Measurements from ENCODE around the gene URGCP.

DNA sequence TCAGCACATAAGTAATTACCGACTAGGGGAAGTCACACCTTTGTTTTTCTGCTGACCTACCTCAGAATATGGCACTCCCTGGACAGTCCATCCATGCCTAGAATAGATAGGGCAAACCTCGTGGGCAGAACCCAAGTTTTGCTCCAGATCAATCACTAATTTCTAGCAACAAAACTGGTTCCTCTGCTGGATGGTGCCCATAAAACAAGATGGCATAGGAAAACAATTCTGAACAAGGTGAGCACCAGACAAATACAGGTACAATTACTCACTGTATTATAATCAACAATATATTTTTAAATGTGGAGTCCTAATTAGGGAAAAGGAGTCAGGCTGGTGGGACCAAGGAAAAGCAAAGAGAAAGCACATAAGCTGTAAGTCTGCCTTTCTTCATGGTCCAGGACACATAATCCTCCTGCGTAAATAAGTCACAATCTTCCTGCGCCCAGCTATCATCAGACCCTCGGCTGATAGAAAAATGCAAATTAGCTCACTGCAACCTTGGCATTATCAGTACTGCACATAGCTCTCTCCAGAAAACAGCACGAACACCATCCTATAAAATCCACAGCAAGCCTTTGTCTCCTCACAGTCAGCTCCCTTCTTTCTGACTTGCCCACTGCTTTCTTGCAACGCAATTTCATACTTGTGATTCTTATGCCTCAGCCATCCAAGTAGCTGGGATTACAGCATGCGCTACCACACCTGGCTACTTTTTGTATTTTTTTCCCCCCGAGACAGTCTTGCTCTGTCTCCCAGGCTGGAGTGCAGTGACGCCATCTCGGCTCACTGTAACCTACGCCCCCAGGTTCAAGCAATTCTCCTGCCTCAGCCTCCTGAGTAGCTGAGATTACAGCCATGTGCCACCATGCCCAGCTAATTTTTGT lies 15.1 kb downstream of the URGCP start:
- TF ChIP-seq, protein P1, sequence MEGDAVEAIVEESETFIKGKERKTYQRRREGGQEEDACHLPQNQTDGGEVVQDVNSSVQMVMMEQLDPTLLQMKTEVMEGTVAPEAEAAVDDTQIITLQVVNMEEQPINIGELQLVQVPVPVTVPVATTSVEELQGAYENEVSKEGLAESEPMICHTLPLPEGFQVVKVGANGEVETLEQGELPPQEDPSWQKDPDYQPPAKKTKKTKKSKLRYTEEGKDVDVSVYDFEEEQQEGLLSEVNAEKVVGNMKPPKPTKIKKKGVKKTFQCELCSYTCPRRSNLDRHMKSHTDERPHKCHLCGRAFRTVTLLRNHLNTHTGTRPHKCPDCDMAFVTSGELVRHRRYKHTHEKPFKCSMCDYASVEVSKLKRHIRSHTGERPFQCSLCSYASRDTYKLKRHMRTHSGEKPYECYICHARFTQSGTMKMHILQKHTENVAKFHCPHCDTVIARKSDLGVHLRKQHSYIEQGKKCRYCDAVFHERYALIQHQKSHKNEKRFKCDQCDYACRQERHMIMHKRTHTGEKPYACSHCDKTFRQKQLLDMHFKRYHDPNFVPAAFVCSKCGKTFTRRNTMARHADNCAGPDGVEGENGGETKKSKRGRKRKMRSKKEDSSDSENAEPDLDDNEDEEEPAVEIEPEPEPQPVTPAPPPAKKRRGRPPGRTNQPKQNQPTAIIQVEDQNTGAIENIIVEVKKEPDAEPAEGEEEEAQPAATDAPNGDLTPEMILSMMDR (conservative IDR thresholded peaks at IDR 0.05; ENCODE audit: low read depth in 2 of 2): no peak
- no peak for TF ChIP-seq EZH2 (IDR thresholded peaks at IDR 0.05; ENCODE audit: low read depth, unreplicated experiment)
- no peak for TF ChIP-seq EZH2phosphoT487 (IDR thresholded peaks at IDR 0.05; ENCODE audit: unreplicated experiment)
- no peak for TF ChIP-seq POLR2AphosphoS5 (IDR thresholded peaks at IDR 0.05; ENCODE audit: low read depth)
- TF ChIP-seq, protein P2, sequence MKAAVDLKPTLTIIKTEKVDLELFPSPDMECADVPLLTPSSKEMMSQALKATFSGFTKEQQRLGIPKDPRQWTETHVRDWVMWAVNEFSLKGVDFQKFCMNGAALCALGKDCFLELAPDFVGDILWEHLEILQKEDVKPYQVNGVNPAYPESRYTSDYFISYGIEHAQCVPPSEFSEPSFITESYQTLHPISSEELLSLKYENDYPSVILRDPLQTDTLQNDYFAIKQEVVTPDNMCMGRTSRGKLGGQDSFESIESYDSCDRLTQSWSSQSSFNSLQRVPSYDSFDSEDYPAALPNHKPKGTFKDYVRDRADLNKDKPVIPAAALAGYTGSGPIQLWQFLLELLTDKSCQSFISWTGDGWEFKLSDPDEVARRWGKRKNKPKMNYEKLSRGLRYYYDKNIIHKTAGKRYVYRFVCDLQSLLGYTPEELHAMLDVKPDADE (IDR thresholded peaks at IDR 0.05): no peak
- TF ChIP-seq JUNB (IDR thresholded peaks at IDR 0.05; ENCODE audit: unreplicated experiment): no peak
- TF ChIP-seq ZNF114 (CRISPR knock-in tag; IDR thresholded peaks at IDR 0.05): no peak
- TF ChIP-seq, protein P3, sequence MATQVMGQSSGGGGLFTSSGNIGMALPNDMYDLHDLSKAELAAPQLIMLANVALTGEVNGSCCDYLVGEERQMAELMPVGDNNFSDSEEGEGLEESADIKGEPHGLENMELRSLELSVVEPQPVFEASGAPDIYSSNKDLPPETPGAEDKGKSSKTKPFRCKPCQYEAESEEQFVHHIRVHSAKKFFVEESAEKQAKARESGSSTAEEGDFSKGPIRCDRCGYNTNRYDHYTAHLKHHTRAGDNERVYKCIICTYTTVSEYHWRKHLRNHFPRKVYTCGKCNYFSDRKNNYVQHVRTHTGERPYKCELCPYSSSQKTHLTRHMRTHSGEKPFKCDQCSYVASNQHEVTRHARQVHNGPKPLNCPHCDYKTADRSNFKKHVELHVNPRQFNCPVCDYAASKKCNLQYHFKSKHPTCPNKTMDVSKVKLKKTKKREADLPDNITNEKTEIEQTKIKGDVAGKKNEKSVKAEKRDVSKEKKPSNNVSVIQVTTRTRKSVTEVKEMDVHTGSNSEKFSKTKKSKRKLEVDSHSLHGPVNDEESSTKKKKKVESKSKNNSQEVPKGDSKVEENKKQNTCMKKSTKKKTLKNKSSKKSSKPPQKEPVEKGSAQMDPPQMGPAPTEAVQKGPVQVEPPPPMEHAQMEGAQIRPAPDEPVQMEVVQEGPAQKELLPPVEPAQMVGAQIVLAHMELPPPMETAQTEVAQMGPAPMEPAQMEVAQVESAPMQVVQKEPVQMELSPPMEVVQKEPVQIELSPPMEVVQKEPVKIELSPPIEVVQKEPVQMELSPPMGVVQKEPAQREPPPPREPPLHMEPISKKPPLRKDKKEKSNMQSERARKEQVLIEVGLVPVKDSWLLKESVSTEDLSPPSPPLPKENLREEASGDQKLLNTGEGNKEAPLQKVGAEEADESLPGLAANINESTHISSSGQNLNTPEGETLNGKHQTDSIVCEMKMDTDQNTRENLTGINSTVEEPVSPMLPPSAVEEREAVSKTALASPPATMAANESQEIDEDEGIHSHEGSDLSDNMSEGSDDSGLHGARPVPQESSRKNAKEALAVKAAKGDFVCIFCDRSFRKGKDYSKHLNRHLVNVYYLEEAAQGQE (IDR thresholded peaks at IDR 0.05; ENCODE audit: unreplicated experiment): no peak

Data from GM23338 (cell line).